Adrenal gland (tissue), 12 donors: ENCODE results near the gene DTX1. TPM values are rescaled to one million over a fixed set of nuclear protein-coding genes. Genes with fewer than 3 reads are reported as not detected.

Experiments
- DNase-seq, 7 donors: peaks; one replicate each; pipeline ENCODE4 v3.0.0-alpha.2; 2019 to 2020
- H3K27ac ChIP-seq, 5 donors: fragments of 200-600 bp; sonication (generic) in 4 of 5; 1 replicate in 3 of 5; 2 replicates in 2 of 5; pipeline versions ENCODE4 v1.5.1 to v1.8.0; 2016 to 2020; ENCODE audit warnings: mild to moderate bottlenecking in 1 of 5
- H3K27me3 ChIP-seq: fragments of 200-600 bp; 2 replicates; pipeline ENCODE4 v1.8.0; 2021
- H3K36me3 ChIP-seq, 2 donors: fragments of 200-600 bp; replicated peaks in 1 of 2; 1 replicate in 1 of 2; 2 replicates in 1 of 2; pipeline versions ENCODE4 v1.5.1 to v1.8.0; 2018 to 2022
- H3K4me1 ChIP-seq, 2 donors: fragments of 200-600 bp; replicated peaks in 1 of 2; 1 replicate in 1 of 2; 2 replicates in 1 of 2; pipeline versions ENCODE4 v1.5.1 to v1.8.0; 2018 to 2021
- H3K4me3 ChIP-seq, 4 donors: fragments of 200-600 bp; sonication (generic) in 3 of 4; one replicate each; pipeline ENCODE4 v1.5.1; 2016 to 2018
- H3K9me3 ChIP-seq, 3 donors: fragments of 200-600 bp; sonication (generic) in 1 of 3; replicated peaks in 1 of 3; 1 replicate in 2 of 3; 2 replicates in 1 of 3; pipeline versions ENCODE4 v1.5.1 to v1.8.0; 2016 to 2021
- POLR2A ChIP-seq, 2 donors: fragments of 450-650 bp; IDR thresholded peaks; one replicate each; pipeline ENCODE4 v1.6.1; 2017; ENCODE audit warnings: antibody characterized with exemption in 2 of 2, mild to moderate bottlenecking in 2 of 2, moderate library complexity in 1 of 2
- WGBS, 4 donors: extraction: QIAGEN DNeasy Blood & Tissue Kit in 2 of 4; methylation state at CpG; one replicate each; pipeline versions ENCODE4 v1.1.5 to v1.1.7; 2013 to 2017; 5-methylcytosine and 5-hydroxymethylcytosine counted together
- intact Hi-C, 2 donors: fragments of 100-400 bp; cut with DNase I; formaldehyde crosslinking; loops; one replicate each; pipeline versions ENCODE4 v1.14.1 to v1.15.0; 2022 to 2023
- polyA plus RNA-seq, 3 donors: library from polyadenylated mRNA; stranded (reverse); fragments of 200-250 nt in 2 of 3; fragments of 350-450 nt in 1 of 3; fragmentation: Illumina TruSeq in 1 of 3; extraction: RNeasy Lipid Tissue Mini Kit (QIAGEN cat#74804) in 1 of 3; gene quantifications; one replicate each; pipeline ENCODE4 v1.2.3, GENCODE V29; 2013 to 2014
- total RNA-seq, 9 donors: library from RNA; depleted of rRNA in 4 of 9; stranded (reverse); fragments of >200 nt in 4 of 9; fragments of 120-200 nt in 1 of 9; fragmentation: NEBNext Ultra II Directional in 1 of 9; extraction: Animal tissue kit (Norgen Biotek cat#: 25700) in 1 of 9; gene quantifications; one replicate each; pipeline versions ENCODE4 v1.1.0 to v1.2.4, GENCODE V29; 2013 to 2023
- TF ChIP-seq, protein P1 (sequence below), 6 experiments: fragments of 450-650 bp in 4 of 6; fragments of 200-600 bp in 2 of 6; sonication (generic) in 1 of 6; IDR thresholded peaks; 1 replicate in 5 of 6; 2 replicates in 1 of 6; pipeline versions ENCODE4 v1.5.1 to v1.8.0; 2016 to 2021; ENCODE audit warnings: antibody characterized with exemption in 6 of 6, mild to moderate bottlenecking in 2 of 6, moderate library complexity in 1 of 6
- donor health status: healthy with polysubstance abuse.
- donor health status: Bipolar disorder and iron deficiency.
- donor health status: DM: yes; HTN: yes; CAD: no.
- donor health status: DM: no; HTN: no; CAD: no.
- donor health status: DM: no; HTN: no; CAD: no.
- donor health status: DM: yes; HTN: yes; CAD: no.

Gene DTX1
- total and polyA plus RNA-seq, 12 donors = 1.3 to 20.0 (median 6.9) TPM

DNA sequence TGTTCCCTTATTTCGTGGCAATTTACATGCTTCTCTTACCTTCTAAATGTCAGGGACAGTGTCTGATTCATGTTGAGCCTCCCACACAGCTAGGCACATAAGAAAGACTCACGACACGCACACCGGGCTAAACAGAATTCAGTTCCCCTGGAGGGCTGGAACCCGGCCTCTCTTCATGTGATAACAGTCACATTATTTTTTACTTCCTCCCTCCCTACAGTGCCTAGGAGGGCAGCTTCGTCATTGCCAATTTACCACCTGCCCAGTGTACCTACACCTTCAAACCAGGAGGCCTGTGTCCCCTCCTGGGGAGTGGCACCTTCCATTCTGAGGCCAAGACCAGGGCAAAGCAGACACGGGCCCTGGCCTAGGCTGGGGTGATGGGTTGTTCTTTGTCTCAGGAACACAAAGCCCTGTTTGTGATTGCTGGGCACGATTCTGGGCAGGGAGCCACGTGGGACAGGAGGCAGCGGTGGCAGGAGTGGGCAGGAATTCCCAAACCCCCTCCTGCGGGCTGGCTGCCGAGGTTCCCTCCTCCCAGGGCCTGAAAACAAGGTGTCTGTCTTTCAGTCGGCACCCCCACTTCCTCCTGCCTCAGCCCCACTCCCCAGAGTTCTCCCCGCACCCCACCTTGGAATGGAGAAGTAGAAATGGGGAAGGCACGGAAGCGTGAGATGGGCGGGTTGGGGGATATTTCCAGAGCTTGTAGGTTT is 85.8 kb downstream of the DTX1 start:
- 24 to 33% (median 25%) methylated on average over 12 to 17 of the region's 17 CpGs for WGBS, 4 donors
- intact Hi-C loops = no loop called here
- TF ChIP-seq, protein P1, sequence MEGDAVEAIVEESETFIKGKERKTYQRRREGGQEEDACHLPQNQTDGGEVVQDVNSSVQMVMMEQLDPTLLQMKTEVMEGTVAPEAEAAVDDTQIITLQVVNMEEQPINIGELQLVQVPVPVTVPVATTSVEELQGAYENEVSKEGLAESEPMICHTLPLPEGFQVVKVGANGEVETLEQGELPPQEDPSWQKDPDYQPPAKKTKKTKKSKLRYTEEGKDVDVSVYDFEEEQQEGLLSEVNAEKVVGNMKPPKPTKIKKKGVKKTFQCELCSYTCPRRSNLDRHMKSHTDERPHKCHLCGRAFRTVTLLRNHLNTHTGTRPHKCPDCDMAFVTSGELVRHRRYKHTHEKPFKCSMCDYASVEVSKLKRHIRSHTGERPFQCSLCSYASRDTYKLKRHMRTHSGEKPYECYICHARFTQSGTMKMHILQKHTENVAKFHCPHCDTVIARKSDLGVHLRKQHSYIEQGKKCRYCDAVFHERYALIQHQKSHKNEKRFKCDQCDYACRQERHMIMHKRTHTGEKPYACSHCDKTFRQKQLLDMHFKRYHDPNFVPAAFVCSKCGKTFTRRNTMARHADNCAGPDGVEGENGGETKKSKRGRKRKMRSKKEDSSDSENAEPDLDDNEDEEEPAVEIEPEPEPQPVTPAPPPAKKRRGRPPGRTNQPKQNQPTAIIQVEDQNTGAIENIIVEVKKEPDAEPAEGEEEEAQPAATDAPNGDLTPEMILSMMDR (IDR thresholded peaks at IDR 0.05) = no peak
- peak in 1 of 2 donors; percentile 45 for TF ChIP-seq POLR2A (IDR thresholded peaks at IDR 0.05)
- no peaks in the 10 kb centered on the region for H3K36me3 ChIP-seq
- no peaks in the 10 kb centered on the region for H3K9me3 ChIP-seq
- H3K4me1 ChIP-seq = peaks cover 14 to 22% of the 10 kb centered on the region in 2 donors
- H3K27ac ChIP-seq = peak overlapping the region in 4 of 5 donors; percentile 73 to 94 (median 88)
- no peaks in the 10 kb centered on the region for H3K27me3 ChIP-seq
- DNase-seq = peak; percentile 68 to 78 (median 73)
- H3K4me3 ChIP-seq = no peak overlapping the region

DNA sequence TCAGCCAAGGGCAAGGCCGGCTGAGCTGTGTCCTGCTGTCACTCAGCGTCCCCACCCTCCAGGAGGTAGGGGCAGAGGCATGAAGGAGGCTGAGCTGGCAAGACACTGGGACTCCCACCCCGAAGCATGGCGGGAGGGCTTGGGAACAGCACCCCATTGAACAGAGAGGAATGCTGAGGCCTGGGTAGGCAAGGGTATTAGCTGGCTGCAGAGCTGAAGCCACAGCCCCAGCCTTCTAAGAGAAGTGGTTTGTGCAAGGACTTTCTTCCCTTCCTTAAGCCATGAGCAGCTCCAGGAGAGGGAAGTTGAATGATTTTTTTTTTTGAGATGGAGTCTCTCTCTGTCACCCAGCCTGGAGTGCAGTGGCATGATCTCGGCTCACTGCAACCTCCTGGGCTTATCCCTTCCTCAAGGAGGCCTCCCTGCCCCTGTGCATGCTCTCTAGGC is 86.4 kb downstream of the DTX1 start:
- Histone ChIP-seq H3K9me3 (no peaks in the 10 kb centered on the region), H3K4me1 (peaks cover 14 to 22% of the 10 kb centered on the region in 2 donors), H3K27me3 (no peaks in the 10 kb centered on the region), H3K27ac (peak overlapping the region in 4 of 5 donors; percentile 73 to 94 (median 88)), H3K36me3 (no peaks in the 10 kb centered on the region), H3K4me3 (no peak overlapping the region)
- no peak for TF ChIP-seq POLR2A (IDR thresholded peaks at IDR 0.05)
- TF ChIP-seq, protein P1 (IDR thresholded peaks at IDR 0.05) = no peak
- intact Hi-C loops = no loop called here
- 39 to 50% (median 47%) methylated on average over 5 of the region's 5 CpGs for WGBS, 4 donors
- DNase-seq = no peak

DNA sequence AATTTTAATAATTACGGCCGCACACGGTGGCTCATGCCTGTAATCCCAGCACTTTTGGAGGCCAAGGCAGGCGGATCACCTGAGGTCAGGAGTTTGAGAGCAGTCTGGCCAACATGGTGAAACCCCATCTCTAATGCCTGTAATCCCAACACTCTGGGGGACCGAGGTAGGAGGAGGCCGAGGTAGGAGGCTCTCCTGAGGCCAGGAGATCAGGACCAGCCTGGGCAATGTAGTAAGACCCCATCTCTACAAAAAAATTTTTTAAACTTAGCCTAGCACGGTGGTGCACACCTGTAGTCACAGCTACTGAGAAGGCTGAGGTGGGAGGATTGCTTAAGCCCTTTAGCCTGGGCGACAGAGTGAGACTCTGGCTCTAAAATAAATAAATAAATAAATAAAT is 87.4 kb downstream of the DTX1 start:
- Histone ChIP-seq H3K4me1 (peaks cover 14 to 22% of the 10 kb centered on the region in 2 donors), H3K27ac (no peak overlapping the region), H3K36me3 (no peaks in the 10 kb centered on the region), H3K4me3 (no peak overlapping the region), H3K9me3 (no peaks in the 10 kb centered on the region), H3K27me3 (no peaks in the 10 kb centered on the region)
- WGBS, 4 donors = 89 to 91% (median 90%) methylated on average over 6 to 8 of the region's 8 CpGs
- DNase-seq = no peak
- no peak for TF ChIP-seq POLR2A (IDR thresholded peaks at IDR 0.05)
- TF ChIP-seq, protein P1 (IDR thresholded peaks at IDR 0.05) = no peak
- intact Hi-C loops = no loop called here

DNA sequence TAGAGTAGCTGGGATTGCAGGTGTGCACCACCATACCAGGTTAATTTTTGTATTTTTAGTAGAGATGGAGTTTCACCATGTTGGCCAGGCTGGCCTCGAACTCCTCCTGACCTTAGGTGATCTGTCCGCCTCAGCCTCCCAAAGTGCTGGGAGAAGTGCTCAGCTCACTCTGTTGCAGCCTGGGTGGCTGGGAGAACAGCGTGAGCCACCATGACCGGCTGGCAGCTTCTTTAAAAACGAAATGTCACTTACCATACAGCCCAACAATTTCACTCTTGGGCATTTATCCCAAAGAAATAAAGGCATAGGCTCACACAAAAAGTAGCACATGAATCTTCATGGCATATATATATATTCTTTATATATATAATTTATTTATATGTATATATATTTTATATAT is 88.3 kb downstream of the DTX1 start:
- H3K27ac ChIP-seq = no peak overlapping the region
- intact Hi-C loops = no loop called here
- TF ChIP-seq, protein P1 (IDR thresholded peaks at IDR 0.05) = no peak
- no peak overlapping the region for H3K4me3 ChIP-seq
- peaks cover 14 to 22% of the 10 kb centered on the region in 2 donors for H3K4me1 ChIP-seq
- 71 to 88% (median 73%) methylated on average over 5 of the region's 5 CpGs for WGBS, 4 donors
- no peak for DNase-seq
- no peaks in the 10 kb centered on the region for H3K36me3 ChIP-seq
- H3K27me3 ChIP-seq = no peaks in the 10 kb centered on the region
- H3K9me3 ChIP-seq = no peaks in the 10 kb centered on the region
